SK-N-SH (cell line): ENCODE results near the gene SVIL. TPM values are rescaled to one million over a fixed set of nuclear protein-coding genes. Genes with fewer than 3 reads are reported as not detected.

Experiments used
- CTCF ChIA-PET: fragments of 300-600, 350-600 bp; formaldehyde crosslinking; extraction: SDS; loops from one replicate; lab custom pipeline; 2021; lab: Yijun Ruan, JAX
- POLR2A ChIA-PET: fragments of 350-600 bp; sonication (Branson Sonifier 250); formaldehyde crosslinking; extraction: SDS; loops from one replicate; lab custom pipeline; 2020; ENCODE audit warnings: antibody characterized with exemption, inconsistent platforms; lab: Yijun Ruan, JAX
- DNase-seq: peaks from one replicate; pipeline ENCODE4 v3.0.0; 2012
- H2AFZ ChIP-seq: fragments of 200-600 bp; sonication (generic); 2 replicates; pipeline ENCODE4 v1.8.1; 2016; ENCODE audit warnings: antibody characterized with exemption, mild to moderate bottlenecking, low read depth
- H3F3A ChIP-seq: fragments of 200-600 bp; sonication (generic); replicated peaks from 2 replicates; pipeline ENCODE3; 2016; ENCODE audit warnings: antibody characterized with exemption, mild to moderate bottlenecking; ENCODE audit not compliant: insufficient read depth
- H3K27ac ChIP-seq, 2 experiments: fragments of 200-500 bp in 1 of 2; fragments of 200-600 bp in 1 of 2; sonication (Bioruptor generic) in 1 of 2; sonication (generic), shearing (Covaris generic) in 1 of 2; 2 replicates each; pipeline versions ENCODE4 v1.5.1 to v1.6.1; 2014 to 2016; ENCODE audit warnings: low read depth in 2 of 2, inconsistent platforms in 1 of 2, low read length in 1 of 2, mild to moderate bottlenecking in 1 of 2, mixed read lengths in 1 of 2
- H3K27me3 ChIP-seq: fragments of 200-600 bp; sonication (generic), shearing (Covaris generic); 2 replicates; pipeline ENCODE4 v1.6.1; 2016; ENCODE audit warnings: mixed run types; ENCODE audit not compliant: insufficient read depth
- H3K36me3 ChIP-seq, 2 experiments: fragments of 200-500 bp in 1 of 2; fragments of 200-600 bp in 1 of 2; sonication (Bioruptor generic) in 1 of 2; sonication (generic) in 1 of 2; replicated peaks in 1 of 2; 2 replicates each; pipeline versions ENCODE3 to v1.5.1; 2014 to 2016; ENCODE audit warnings: low read length in 1 of 2, mild to moderate bottlenecking in 1 of 2; ENCODE audit not compliant: insufficient read depth in 2 of 2, control insufficient read depth in 1 of 2
- H3K4me1 ChIP-seq, 2 experiments: fragments of 200-500 bp in 1 of 2; fragments of 200-600 bp in 1 of 2; sonication (Bioruptor generic) in 1 of 2; sonication (generic), shearing (Covaris generic) in 1 of 2; 2 replicates each; pipeline versions ENCODE4 v1.5.1 to v1.6.1; 2014 to 2016; ENCODE audit warnings: low read depth in 1 of 2, low read length in 1 of 2, mixed run types in 1 of 2; ENCODE audit not compliant: insufficient read depth in 2 of 2, control insufficient read depth in 1 of 2
- H3K4me2 ChIP-seq: fragments of 200-600 bp; sonication (generic), shearing (Covaris generic); 2 replicates; pipeline ENCODE4 v1.6.1; 2017; ENCODE audit warnings: mixed run types
- H3K4me3 ChIP-seq, 2 experiments: fragments of 200-500 bp in 1 of 2; fragments of 200-600 bp in 1 of 2; sonication (Bioruptor generic) in 1 of 2; sonication (generic), shearing (Covaris generic) in 1 of 2; 2 replicates each; pipeline versions ENCODE4 v1.5.1 to v1.8.1; 2014 to 2016; ENCODE audit warnings: low read depth in 2 of 2, inconsistent platforms in 1 of 2, low read length in 1 of 2, mild to moderate bottlenecking in 1 of 2, mixed read lengths in 1 of 2, moderate library complexity in 1 of 2
- H3K79me2 ChIP-seq: fragments of 200-600 bp; sonication (generic); 2 replicates; pipeline ENCODE4 v1.8.1; 2017; ENCODE audit warnings: mild to moderate bottlenecking; ENCODE audit not compliant: insufficient read depth
- H3K9ac ChIP-seq: fragments of 200-600 bp; sonication (generic); 2 replicates; pipeline ENCODE4 v1.6.1; 2017; ENCODE audit warnings: mixed run types
- H3K9me2 ChIP-seq: fragments of 200-600 bp; sonication (generic); 2 replicates; pipeline ENCODE4 v1.6.1; 2017; ENCODE audit warnings: mixed run types
- H3K9me3 ChIP-seq: fragments of 200-600 bp; sonication (generic); 2 replicates; pipeline ENCODE4 v1.6.1; 2017; ENCODE audit warnings: mixed run types, mild to moderate bottlenecking, moderate library complexity
- H4K20me1 ChIP-seq: fragments of 200-600 bp; sonication (generic); 2 replicates; pipeline ENCODE4 v1.6.1; 2017; ENCODE audit warnings: mild to moderate bottlenecking, mixed run types; ENCODE audit not compliant: insufficient read depth
- ELF1 ChIP-seq: IDR thresholded peaks from 2 replicates; pipeline ENCODE4 v1.4.0; 2012
- FOXJ3 ChIP-seq: sonication (generic); formaldehyde crosslinking; IDR thresholded peaks from 2 replicates; pipeline ENCODE4 v1.5.1; 2020; ENCODE audit warnings: mild to moderate bottlenecking, missing genetic modification reagents
- GABPA ChIP-seq: IDR thresholded peaks from 2 replicates; pipeline ENCODE4 v1.4.0; 2012; ENCODE audit warnings: low read depth, mild to moderate bottlenecking
- IRF3 ChIP-seq: fragments of 150-350 bp; IDR thresholded peaks from 2 replicates; pipeline ENCODE4 v1.6.1; 2016; ENCODE audit warnings: mild to moderate bottlenecking, low read depth, low read length
- MEF2A ChIP-seq: IDR thresholded peaks from 2 replicates; pipeline ENCODE4 v1.4.0; 2012; ENCODE audit warnings: low read depth, borderline replicate concordance
- NFIC ChIP-seq: IDR thresholded peaks from 2 replicates; pipeline ENCODE4 v1.4.0; 2012; ENCODE audit warnings: borderline replicate concordance
- NRF1 ChIP-seq: IDR thresholded peaks from 2 replicates; pipeline ENCODE4 v1.6.1; 2012; ENCODE audit warnings: low read depth, mild to moderate bottlenecking, low read length
- RAD21 ChIP-seq: IDR thresholded peaks from 2 replicates; pipeline ENCODE4 v1.6.1; 2012; ENCODE audit warnings: mild to moderate bottlenecking, low read length
- RFX5 ChIP-seq: IDR thresholded peaks from 2 replicates; pipeline ENCODE4 v1.6.1; 2012; ENCODE audit warnings: mild to moderate bottlenecking, improper control_type of control experiment, low read length
- RXRA ChIP-seq: IDR thresholded peaks from 2 replicates; pipeline ENCODE4 v1.4.0; 2012; ENCODE audit warnings: low read depth, mild to moderate bottlenecking, borderline replicate concordance
- SMC3 ChIP-seq: IDR thresholded peaks from 2 replicates; pipeline ENCODE4 v1.6.1; 2012; ENCODE audit warnings: low read depth, low read length, improper control_type of control experiment
- TAF1 ChIP-seq: IDR thresholded peaks from 2 replicates; pipeline ENCODE4 v1.6.1; 2012; ENCODE audit warnings: low read depth, mild to moderate bottlenecking, low read length, moderate library complexity, borderline replicate concordance
- TEAD4 ChIP-seq: IDR thresholded peaks from 2 replicates; pipeline ENCODE4 v1.4.0; 2012; ENCODE audit warnings: mild to moderate bottlenecking, borderline replicate concordance; ENCODE audit not compliant: insufficient read depth
- USF1 ChIP-seq: IDR thresholded peaks from 2 replicates; pipeline ENCODE4 v1.4.0; 2012; ENCODE audit warnings: low read depth, borderline replicate concordance
- USF2 ChIP-seq: fragments of 150-350 bp; IDR thresholded peaks from 2 replicates; pipeline ENCODE4 v1.6.1; 2017; ENCODE audit warnings: antibody characterized with exemption, low read length, low read depth, borderline replicate concordance
- YY1 ChIP-seq: IDR thresholded peaks from 2 replicates; pipeline ENCODE4 v1.4.0; 2012; ENCODE audit warnings: low read depth, mild to moderate bottlenecking
- ZBTB33 ChIP-seq: IDR thresholded peaks from 2 replicates; pipeline ENCODE4 v1.4.0; 2012; ENCODE audit warnings: low read depth, borderline replicate concordance
- WGBS: methylation state at CpG from one replicate; pipeline ENCODE4 v1.1.6; 2017; ENCODE audit warnings: low lambda C conversion rate; 5-methylcytosine and 5-hydroxymethylcytosine counted together
- polyA plus RNA-seq, 3 experiments: library from polyadenylated mRNA; depleted of rRNA; stranded (reverse); fragments of >200 nt; gene quantifications; 2 replicates each; pipeline ENCODE4 v1.2.3, GENCODE V29; 2012

The SVIL gene
- polyA plus RNA-seq, 1 of the 3 experiments (the other 2 are of a cell fraction), result 48.7 TPM

GRCh38 chr10:29424017-29424416, 210.8 kb downstream of the SVIL start:
- H3K4me1 ChIP-seq, result peaks cover 0 to 7% of the 10 kb centered on the region in 2 experiments; a peak in 2 of 4 replicates
- peaks cover 14% of the 10 kb centered on the region for H4K20me1 ChIP-seq
- DNase-seq, result no peak
- H3K36me3 ChIP-seq, result peaks cover 45 to 55% of the 10 kb centered on the region in 2 experiments
- H3K4me2 ChIP-seq, result no peak overlapping the region
- H3K9me3 ChIP-seq, result no peaks in the 10 kb centered on the region
- no peak overlapping the region for H3K9ac ChIP-seq
- ChIA-PET POLR2A (no interaction called here), CTCF (interaction anchor here (1.0 to 1.3 kb wide), 2 partner anchors 31 to 37 kb away, joined by 4 to 6 read pairs; no protein-coding TSS in a partner anchor)
- peaks cover 3% of the 10 kb centered on the region for H3F3A ChIP-seq
- no peak overlapping the region for H2AFZ ChIP-seq
- H3K79me2 ChIP-seq, result peaks cover 61% of the 10 kb centered on the region
- WGBS, result 96% methylated on average over 3 of the region's 3 CpGs
- H3K9me2 ChIP-seq, result no peaks in the 10 kb centered on the region
- H3K27ac ChIP-seq, result no peak overlapping the region
- H3K27me3 ChIP-seq, result no peaks in the 10 kb centered on the region
- TF ChIP-seq TAF1 (no peak), RAD21 (no peak), USF1 (no peak)
- TF ChIP-seq, all 33 proteins: peak for 0
- H3K4me3 ChIP-seq, result no peak overlapping the region

GRCh38 chr10:29420744-29421143, 214.0 kb downstream of the SVIL start:
- TF ChIP-seq FOXJ3 (CRISPR knock-in tag) (no peak), USF2 (no peak), NFIC (no peak), NRF1 (no peak), ELF1 (no peak), RFX5 (no peak), RXRA (no peak), USF1 (no peak), MEF2A (no peak), RAD21 (no peak), SMC3 (no peak), TEAD4 (no peak), TAF1 (no peak), YY1 (no peak), GABPA (no peak), ZBTB33 (no peak), IRF3 (no peak)
- no peaks in the 10 kb centered on the region for H3K9me2 ChIP-seq
- no peak overlapping the region for H3K9ac ChIP-seq
- peaks cover 50 to 75% of the 10 kb centered on the region in 2 experiments for H3K36me3 ChIP-seq
- WGBS, result 93% methylated on average over 4 of the region's 4 CpGs
- peaks cover 86% of the 10 kb centered on the region for H3K79me2 ChIP-seq
- no peak overlapping the region for H3K27ac ChIP-seq
- peaks cover 31% of the 10 kb centered on the region for H4K20me1 ChIP-seq
- no peaks in the 10 kb centered on the region for H3F3A ChIP-seq
- H3K4me1 ChIP-seq, result peaks cover 0 to 7% of the 10 kb centered on the region in 2 experiments; a peak in 2 of 4 replicates
- no peaks in the 10 kb centered on the region for H3K9me3 ChIP-seq
- no peak overlapping the region for H3K4me2 ChIP-seq
- H2AFZ ChIP-seq, result no peak overlapping the region
- POLR2A ChIA-PET, result interaction anchor here (1.4 kb wide), 1 partner anchor 11 kb away, joined by 3 read pairs; no protein-coding TSS in a partner anchor
- H3K4me3 ChIP-seq, result no peak overlapping the region
- H3K27me3 ChIP-seq, result no peaks in the 10 kb centered on the region
- CTCF ChIA-PET, result interaction anchor here (0.7 to 1.5 kb wide), 8 partner anchors 9 to 45 kb away, joined by 3 to 5 read pairs (median 3); no protein-coding TSS in a partner anchor
- DNase-seq, result no peak
